Neutrophil (primary cell): ENCODE data around the gene C20orf173.
"Not testable (repeated sequence)": the region's sequence is repeated elsewhere in the genome, so short reads cannot be mapped to it uniquely, and the experiment has no call there.

Experiments
- H3K27ac ChIP-seq: fragments of 200-600 bp; sonication (generic); 2 replicates; pipeline ENCODE4 v1.5.1; 2016; ENCODE audit warnings: mild to moderate bottlenecking, moderate library complexity
- H3K27me3 ChIP-seq: fragments of 200-600 bp; sonication (generic); 2 replicates; pipeline ENCODE4 v1.6.0; 2016; ENCODE audit warnings: mild to moderate bottlenecking
- H3K36me3 ChIP-seq: fragments of 200-600 bp; sonication (generic); 2 replicates; pipeline ENCODE4 v1.5.1; 2017
- H3K4me1 ChIP-seq, 2 experiments: fragments of 200-600 bp in 1 of 2; sonication (generic) in 1 of 2; 1 replicate in 1 of 2; 2 replicates in 1 of 2; pipeline versions ENCODE4 v1.5.1 to v1.6.1; 2013 to 2016; ENCODE audit warnings: low read depth in 1 of 2, low read length in 1 of 2, mild to moderate bottlenecking in 1 of 2, moderate library complexity in 1 of 2; ENCODE audit not compliant: control insufficient read depth in 1 of 2, insufficient read depth in 1 of 2
- H3K4me3 ChIP-seq, 2 experiments: fragments of 200-600 bp in 1 of 2; sonication (generic) in 1 of 2; 1 replicate in 1 of 2; 2 replicates in 1 of 2; pipeline ENCODE4 v1.5.1; 2013 to 2016; ENCODE audit warnings: low read depth in 1 of 2, low read length in 1 of 2, mild to moderate bottlenecking in 1 of 2, moderate library complexity in 1 of 2
- H3K9me3 ChIP-seq: fragments of 200-600 bp; sonication (generic); 2 replicates; pipeline ENCODE4 v1.5.1; 2016
- CTCF ChIP-seq: fragments of 200-600 bp; sonication (generic); IDR thresholded peaks from 2 replicates; pipeline ENCODE4 v1.5.1; 2016; ENCODE audit warnings: antibody characterized with exemption

Gene C20orf173

GRCh38 chr20:35547329-35547728 is 17.9 kb upstream of the C20orf173 start:
- Histone ChIP-seq H3K9me3 (no peaks in the 10 kb centered on the region), H3K4me3 (no peak overlapping the region), H3K36me3 (peaks cover 49% of the 10 kb centered on the region), H3K27me3 (no peaks in the 10 kb centered on the region), H3K4me1 (peaks cover 0 to 4% of the 10 kb centered on the region in 2 experiments), H3K27ac (no peak overlapping the region)
- no peak for TF ChIP-seq CTCF

GRCh38 chr20:35546127-35546526 is 16.7 kb upstream of the C20orf173 start:
- no peak overlapping the region for H3K27ac ChIP-seq
- peaks cover 6 to 11% of the 10 kb centered on the region in 2 experiments for H3K4me1 ChIP-seq
- H3K36me3 ChIP-seq, result peaks cover 37% of the 10 kb centered on the region
- H3K27me3 ChIP-seq, result no peaks in the 10 kb centered on the region
- H3K4me3 ChIP-seq, result no peak overlapping the region
- no peak for TF ChIP-seq CTCF
- H3K9me3 ChIP-seq, result no peaks in the 10 kb centered on the region

GRCh38 chr20:35544941-35545340 is 15.5 kb upstream of the C20orf173 start:
- H3K27me3 ChIP-seq, H3K27ac ChIP-seq, H3K4me3 ChIP-seq, H3K9me3 ChIP-seq: not testable (repeated sequence)
- Histone ChIP-seq H3K4me1 (peaks cover 6 to 11% of the 10 kb centered on the region in 2 experiments), H3K36me3 (peaks cover 28% of the 10 kb centered on the region)

GRCh38 chr20:35544436-35544835 is 15.0 kb upstream of the C20orf173 start:
- Histone ChIP-seq H3K36me3 (peaks cover 23% of the 10 kb centered on the region), H3K27ac (no peak overlapping the region), H3K27me3 (no peaks in the 10 kb centered on the region), H3K9me3 (no peaks in the 10 kb centered on the region), H3K4me1 (peaks cover 6 to 11% of the 10 kb centered on the region in 2 experiments), H3K4me3 (no peak overlapping the region)
- no peak for TF ChIP-seq CTCF

- Histone ChIP-seq H3K27me3 (no peaks in the 10 kb centered on the region), H3K9me3 (no peaks in the 10 kb centered on the region), H3K27ac (peak overlapping the region; percentile 87), H3K36me3 (peaks cover 9% of the 10 kb centered on the region), H3K4me3 (no peak overlapping the region), H3K4me1 (peaks cover 6 to 11% of the 10 kb centered on the region in 2 experiments)
- TF ChIP-seq CTCF, result no peak
Measured at GRCh38 chr20:35542990-35543389, 13.5 kb upstream of the C20orf173 start.

- H3K4me1 ChIP-seq, result peaks cover 6 to 11% of the 10 kb centered on the region in 2 experiments
- peak within 1 kb of the TSS; percentile 87 for H3K27ac ChIP-seq
- no peaks in the 10 kb centered on the region for H3K36me3 ChIP-seq
- H3K9me3 ChIP-seq, result no peaks in the 10 kb centered on the region
- TF ChIP-seq CTCF, result peak; percentile 38
- peak within 1 kb of the TSS; percentile 72 to 84 for H3K4me3 ChIP-seq
- H3K27me3 ChIP-seq, result no peaks in the 10 kb centered on the region
Measured at GRCh38 chr20:35541783-35542662, 12.6 kb upstream of the C20orf173 start, which contains the start of gene ERGIC3. Gene ERGIC3, plus strand, starts transcription at chr20:35542078. Its CDS starts 20 bp downstream, at chr20:35542098.
